ENCODE results near the gene NR1H2.
A peak's percentile ranks its signal among the peaks of the same experiment; 100 is the strongest.

The NR1H2 gene
- long read RNA-seq, transcript NR1H2-201 (10 exons, 1,998 nt), result major isoform, 460 of 501 reads
- long read RNA-seq, transcript NR1H2-211 (10 exons, 1,830 nt), result minor isoform, 9 of 501 reads
- long read RNA-seq, partial matches to known transcripts, result 6 of 501 reads
- long read RNA-seq, other reads (novel, unspliced or antisense), result 26 of 501 reads

DNA sequence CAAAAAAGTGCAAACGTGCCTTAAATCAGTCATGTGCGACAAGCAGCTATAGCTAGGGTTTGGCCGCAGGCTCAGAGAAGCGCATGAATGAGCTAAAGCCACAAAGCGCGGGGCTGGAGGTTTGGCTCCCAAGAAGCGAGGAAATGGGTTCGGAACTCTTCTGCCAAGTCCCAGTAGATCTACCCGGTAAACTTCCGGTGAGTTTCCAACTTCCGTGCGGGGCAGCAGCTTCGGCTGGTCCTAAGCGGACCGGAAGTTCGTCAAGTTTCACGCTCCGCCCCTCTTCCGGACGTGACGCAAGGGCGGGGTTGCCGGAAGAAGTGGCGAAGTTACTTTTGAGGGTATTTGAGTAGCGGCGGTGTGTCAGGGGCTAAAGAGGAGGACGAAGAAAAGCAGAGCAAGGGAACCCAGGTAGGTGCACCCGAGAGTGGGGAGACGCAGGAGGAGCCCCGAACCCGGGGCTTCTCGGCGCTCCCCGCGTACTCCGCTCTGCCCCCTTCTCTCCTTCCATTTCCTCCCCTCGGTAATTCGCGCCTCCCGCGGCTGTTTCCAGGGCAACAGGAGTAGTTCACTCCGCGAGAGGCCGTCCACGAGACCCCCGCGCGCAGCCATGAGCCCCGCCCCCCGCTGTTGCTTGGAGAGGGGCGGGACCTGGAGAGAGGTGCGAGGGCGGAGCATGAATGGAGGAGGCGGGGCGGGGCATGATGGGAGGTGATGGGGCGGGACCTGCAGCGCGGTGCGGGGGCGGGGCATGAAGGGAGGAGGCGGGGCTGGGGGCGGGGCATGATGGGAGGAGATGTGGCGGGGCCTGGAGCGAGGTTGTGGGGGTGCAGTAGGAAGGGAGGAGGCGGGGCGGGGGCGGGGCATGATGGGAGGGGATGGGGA, at the start of gene NR1H2:
TSS of gene NR1H2 (plus strand) at position 292 of the 885 bp plus-strand sequence. CDS start 1,149 bp downstream, outside the sequence.
- TF ChIP-seq GABPA (IDR thresholded peaks at IDR 0.05; ENCODE audit: low read depth) (peak; percentile 100), POLR2AphosphoS5 (IDR thresholded peaks at IDR 0.05; ENCODE audit: low read depth) (peak; percentile 68), CTCF (IDR thresholded peaks at IDR 0.05; ENCODE audit: insufficient read depth, low read length) (no peak)
- TF ChIP-seq, protein P1, sequence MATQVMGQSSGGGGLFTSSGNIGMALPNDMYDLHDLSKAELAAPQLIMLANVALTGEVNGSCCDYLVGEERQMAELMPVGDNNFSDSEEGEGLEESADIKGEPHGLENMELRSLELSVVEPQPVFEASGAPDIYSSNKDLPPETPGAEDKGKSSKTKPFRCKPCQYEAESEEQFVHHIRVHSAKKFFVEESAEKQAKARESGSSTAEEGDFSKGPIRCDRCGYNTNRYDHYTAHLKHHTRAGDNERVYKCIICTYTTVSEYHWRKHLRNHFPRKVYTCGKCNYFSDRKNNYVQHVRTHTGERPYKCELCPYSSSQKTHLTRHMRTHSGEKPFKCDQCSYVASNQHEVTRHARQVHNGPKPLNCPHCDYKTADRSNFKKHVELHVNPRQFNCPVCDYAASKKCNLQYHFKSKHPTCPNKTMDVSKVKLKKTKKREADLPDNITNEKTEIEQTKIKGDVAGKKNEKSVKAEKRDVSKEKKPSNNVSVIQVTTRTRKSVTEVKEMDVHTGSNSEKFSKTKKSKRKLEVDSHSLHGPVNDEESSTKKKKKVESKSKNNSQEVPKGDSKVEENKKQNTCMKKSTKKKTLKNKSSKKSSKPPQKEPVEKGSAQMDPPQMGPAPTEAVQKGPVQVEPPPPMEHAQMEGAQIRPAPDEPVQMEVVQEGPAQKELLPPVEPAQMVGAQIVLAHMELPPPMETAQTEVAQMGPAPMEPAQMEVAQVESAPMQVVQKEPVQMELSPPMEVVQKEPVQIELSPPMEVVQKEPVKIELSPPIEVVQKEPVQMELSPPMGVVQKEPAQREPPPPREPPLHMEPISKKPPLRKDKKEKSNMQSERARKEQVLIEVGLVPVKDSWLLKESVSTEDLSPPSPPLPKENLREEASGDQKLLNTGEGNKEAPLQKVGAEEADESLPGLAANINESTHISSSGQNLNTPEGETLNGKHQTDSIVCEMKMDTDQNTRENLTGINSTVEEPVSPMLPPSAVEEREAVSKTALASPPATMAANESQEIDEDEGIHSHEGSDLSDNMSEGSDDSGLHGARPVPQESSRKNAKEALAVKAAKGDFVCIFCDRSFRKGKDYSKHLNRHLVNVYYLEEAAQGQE (IDR thresholded peaks at IDR 0.05; ENCODE audit: insufficient replicate concordance, low read depth), result peak; percentile 55
- Histone ChIP-seq H3K27ac (replicated peaks) (peak within 1 kb of the TSS; percentile 94), H3K27me3 (ENCODE audit: insufficient read depth, poor library complexity, severe bottlenecking) (no peaks in the 10 kb centered on the region), H3K4me3 (replicated peaks; ENCODE audit: insufficient read depth, low read length) (peak within 1 kb of the TSS; percentile 91)
- peak; percentile 97 to 98 for DNase-seq (ENCODE audit: low read depth in 1 of 2, low spot score in 1 of 2)

DNA sequence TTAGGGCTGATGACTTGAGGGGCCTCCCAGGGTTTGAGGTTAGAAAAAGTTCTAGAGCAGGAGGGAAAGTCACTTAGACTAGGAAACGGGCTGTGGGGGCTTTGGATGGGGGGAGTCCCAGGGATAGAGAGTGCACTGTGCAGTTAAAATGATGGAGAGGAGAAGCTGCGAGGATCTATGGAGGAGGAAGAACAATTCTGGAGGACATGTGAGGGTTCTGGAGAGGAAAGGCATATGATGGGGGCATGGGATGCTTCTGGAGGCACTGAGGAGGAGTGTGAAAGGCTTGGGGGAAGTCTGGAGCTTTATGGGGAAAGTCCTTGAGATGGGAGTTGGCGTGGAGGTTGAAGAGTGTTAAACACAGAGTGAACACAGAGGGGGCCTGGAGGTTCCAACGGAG, 49.2 kb upstream of the NR1H2 start:
- H3K27me3 ChIP-seq (ENCODE audit: insufficient read depth, poor library complexity, severe bottlenecking), result peaks cover 42% of the 10 kb centered on the region
- TF ChIP-seq SPI1 (IDR thresholded peaks at IDR 0.05; ENCODE audit: borderline replicate concordance, low read depth), result no peak
- no peak for TF ChIP-seq CTCF (IDR thresholded peaks at IDR 0.05; ENCODE audit: insufficient read depth, low read length)
- no peak for TF ChIP-seq POLR2AphosphoS5 (IDR thresholded peaks at IDR 0.05; ENCODE audit: low read depth)
- no peak for TF ChIP-seq GABPA (IDR thresholded peaks at IDR 0.05; ENCODE audit: low read depth)
- TF ChIP-seq, protein P1 (IDR thresholded peaks at IDR 0.05; ENCODE audit: insufficient replicate concordance, low read depth), result no peak
- DNase-seq (ENCODE audit: low read depth in 1 of 2, low spot score in 1 of 2), result no peak
- H3K4me3 ChIP-seq (replicated peaks; ENCODE audit: insufficient read depth, low read length), result no peak overlapping the region
- no peak overlapping the region for H3K27ac ChIP-seq (replicated peaks)

DNA sequence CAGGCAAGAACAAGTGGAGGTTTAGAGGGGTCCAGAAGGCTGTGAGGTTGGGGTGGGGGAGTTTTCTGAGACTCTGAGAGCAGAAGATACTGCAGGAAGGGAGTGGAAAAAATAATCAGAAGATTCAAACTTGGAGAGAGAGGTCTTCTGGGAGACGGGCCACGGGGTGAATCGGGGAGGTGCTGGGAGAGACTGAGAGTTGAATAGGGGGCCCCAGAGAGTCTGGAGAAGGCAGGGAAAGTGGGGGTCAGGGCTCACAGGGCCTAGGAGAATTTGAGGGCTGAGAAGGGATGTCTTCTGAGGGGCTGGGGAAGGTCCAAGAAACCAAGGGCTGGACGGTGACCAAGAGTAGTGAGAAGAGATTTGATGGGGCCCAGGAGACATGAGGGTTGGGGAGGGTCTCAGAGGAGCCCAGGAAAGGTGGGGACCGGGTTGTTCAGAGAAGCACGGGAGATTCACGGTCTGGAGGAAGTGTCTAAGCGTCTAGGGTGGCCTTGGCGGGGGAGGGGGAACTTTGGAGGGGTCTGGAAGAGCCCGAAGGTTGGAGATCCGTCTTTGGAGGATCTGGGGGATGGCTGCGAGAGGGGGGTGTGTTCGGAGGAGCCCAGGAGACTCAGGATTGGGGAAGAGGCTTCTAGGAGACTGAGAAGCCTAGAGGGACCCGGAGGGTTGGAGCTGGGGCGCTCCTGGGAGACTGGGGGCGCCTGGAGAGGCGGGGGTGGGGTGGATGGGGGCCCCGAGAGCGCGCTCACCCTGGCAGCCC, 48.6 kb upstream of the NR1H2 start:
- Histone ChIP-seq H3K4me3 (replicated peaks; ENCODE audit: insufficient read depth, low read length) (no peak overlapping the region), H3K27me3 (ENCODE audit: insufficient read depth, poor library complexity, severe bottlenecking) (peaks cover 45% of the 10 kb centered on the region), H3K27ac (replicated peaks) (no peak overlapping the region)
- TF ChIP-seq CTCF (IDR thresholded peaks at IDR 0.05; ENCODE audit: insufficient read depth, low read length) (no peak), GABPA (IDR thresholded peaks at IDR 0.05; ENCODE audit: low read depth) (no peak), SPI1 (IDR thresholded peaks at IDR 0.05; ENCODE audit: borderline replicate concordance, low read depth) (no peak), POLR2AphosphoS5 (IDR thresholded peaks at IDR 0.05; ENCODE audit: low read depth) (no peak)
- TF ChIP-seq, protein P1 (IDR thresholded peaks at IDR 0.05; ENCODE audit: insufficient replicate concordance, low read depth), result no peak
- DNase-seq (ENCODE audit: low read depth in 1 of 2, low spot score in 1 of 2), result no peak

Measured in HL-60 (cell line).